SK-N-SH treated with all-trans-retinoic acid at 6 μM for 48 hours (cell line): ENCODE data around the gene COL26A1.

Experiments used
- ATAC-seq: fragments of 200-7000 bp; cut with Tn5 transposase; 3 replicates; pipeline ENCODE4 v1.9.1; 2020; ENCODE audit warnings: mild to moderate bottlenecking, moderate library complexity
- BACH2 ChIP-seq: fragments of 250-450 bp; sonication (Bioruptor Pico); IDR thresholded peaks from 2 replicates; pipeline ENCODE4 v1.9.0; 2021; ENCODE audit warnings: mild to moderate bottlenecking, borderline replicate concordance
- CSDC2 ChIP-seq: fragments of 250-450 bp; sonication (Bioruptor Pico); IDR thresholded peaks from 2 replicates; pipeline ENCODE4 v1.5.0; 2020; ENCODE audit warnings: mild to moderate bottlenecking, moderate library complexity
- ESRRG ChIP-seq: fragments of 250-450 bp; sonication (Bioruptor Pico); IDR thresholded peaks from 2 replicates; pipeline ENCODE4 v1.6.1; 2021; ENCODE audit warnings: mild to moderate bottlenecking
- GLIS3 ChIP-seq: fragments of 250-450 bp; sonication (Bioruptor Pico); IDR thresholded peaks from 2 replicates; pipeline ENCODE4 v1.5.0; 2020; ENCODE audit warnings: mild to moderate bottlenecking, moderate library complexity
- ISL1 ChIP-seq: fragments of 250-450 bp; sonication (Bioruptor Pico); IDR thresholded peaks from 2 replicates; pipeline ENCODE4 v2.1.2; 2022; ENCODE audit warnings: mild to moderate bottlenecking, moderate library complexity
- OSR1 ChIP-seq: fragments of 250-450 bp; sonication (Bioruptor Pico); IDR thresholded peaks from 2 replicates; pipeline ENCODE4 v1.8.0; 2022; ENCODE audit warnings: moderate library complexity, mild to moderate bottlenecking, inconsistent platforms
- PATZ1 ChIP-seq: fragments of 250-450 bp; sonication (Bioruptor Pico); IDR thresholded peaks from 2 replicates; pipeline ENCODE4 v1.8.0; 2020; ENCODE audit warnings: mild to moderate bottlenecking, moderate library complexity, borderline replicate concordance
- PPARA ChIP-seq: fragments of 250-450 bp; sonication (Bioruptor Pico); IDR thresholded peaks from 2 replicates; pipeline ENCODE4 v1.5.0; 2020; ENCODE audit warnings: mild to moderate bottlenecking, borderline replicate concordance
- RARB ChIP-seq: fragments of 250-450 bp; sonication (Bioruptor Pico); IDR thresholded peaks from 2 replicates; pipeline ENCODE4 v1.8.0; 2021; ENCODE audit warnings: mild to moderate bottlenecking, moderate library complexity
- SNAI2 ChIP-seq: fragments of 250-450 bp; sonication (Bioruptor Pico); IDR thresholded peaks from 2 replicates; pipeline ENCODE4 v1.5.0; 2020; ENCODE audit warnings: mild to moderate bottlenecking, moderate library complexity
- TCF4 ChIP-seq: fragments of 250-450 bp; sonication (Bioruptor Pico); IDR thresholded peaks from 2 replicates; pipeline ENCODE4 v1.8.0; 2021; ENCODE audit warnings: mild to moderate bottlenecking, moderate library complexity, borderline replicate concordance
- TOX ChIP-seq: fragments of 250-450 bp; sonication (Bioruptor Pico); IDR thresholded peaks from 2 replicates; pipeline ENCODE4 v1.8.0; 2021; ENCODE audit warnings: mild to moderate bottlenecking, moderate library complexity, borderline replicate concordance
- ZC3H10 ChIP-seq: fragments of 250-450 bp; sonication (Bioruptor Pico); IDR thresholded peaks from 2 replicates; pipeline ENCODE4 v1.5.1; 2021; ENCODE audit warnings: mild to moderate bottlenecking, moderate library complexity
- ZFP3 ChIP-seq: fragments of 250-450 bp; sonication (Bioruptor Pico); IDR thresholded peaks from 2 replicates; pipeline ENCODE4 v1.5.0; 2020; ENCODE audit warnings: mild to moderate bottlenecking, moderate library complexity
- ZFP30 ChIP-seq: fragments of 450-650 bp; formaldehyde crosslinking; IDR thresholded peaks from 2 replicates; pipeline ENCODE4 v1.5.0; 2022; ENCODE audit warnings: mild to moderate bottlenecking, moderate library complexity
- ZNF70 ChIP-seq: fragments of 450-650 bp; formaldehyde crosslinking; IDR thresholded peaks from 2 replicates; pipeline ENCODE4 v1.5.0; 2020; ENCODE audit warnings: mild to moderate bottlenecking, moderate library complexity
- ZNF8 ChIP-seq: fragments of 450-650 bp; formaldehyde crosslinking; IDR thresholded peaks from 2 replicates; pipeline ENCODE4 v1.5.0; 2020; ENCODE audit warnings: mild to moderate bottlenecking, moderate library complexity
- TF ChIP-seq, protein P1 (sequence below): fragments of 250-450 bp; sonication (Bioruptor Pico); IDR thresholded peaks from 2 replicates; pipeline ENCODE4 v1.8.0; 2021; ENCODE audit warnings: low read depth, mild to moderate bottlenecking, moderate library complexity, borderline replicate concordance
- TF ChIP-seq, protein P2 (sequence below): fragments of 250-450 bp; sonication (Bioruptor Pico); IDR thresholded peaks from 2 replicates; pipeline ENCODE4 v1.5.1; 2020; ENCODE audit warnings: low read depth, mild to moderate bottlenecking, moderate library complexity

COL26A1 gene

GRCh38 chr7:101494602-101495329 is 132.1 kb downstream of the COL26A1 start:
- TF ChIP-seq ZFP3 (CRISPR knock-in tag): no peak
- TF ChIP-seq, protein P1, sequence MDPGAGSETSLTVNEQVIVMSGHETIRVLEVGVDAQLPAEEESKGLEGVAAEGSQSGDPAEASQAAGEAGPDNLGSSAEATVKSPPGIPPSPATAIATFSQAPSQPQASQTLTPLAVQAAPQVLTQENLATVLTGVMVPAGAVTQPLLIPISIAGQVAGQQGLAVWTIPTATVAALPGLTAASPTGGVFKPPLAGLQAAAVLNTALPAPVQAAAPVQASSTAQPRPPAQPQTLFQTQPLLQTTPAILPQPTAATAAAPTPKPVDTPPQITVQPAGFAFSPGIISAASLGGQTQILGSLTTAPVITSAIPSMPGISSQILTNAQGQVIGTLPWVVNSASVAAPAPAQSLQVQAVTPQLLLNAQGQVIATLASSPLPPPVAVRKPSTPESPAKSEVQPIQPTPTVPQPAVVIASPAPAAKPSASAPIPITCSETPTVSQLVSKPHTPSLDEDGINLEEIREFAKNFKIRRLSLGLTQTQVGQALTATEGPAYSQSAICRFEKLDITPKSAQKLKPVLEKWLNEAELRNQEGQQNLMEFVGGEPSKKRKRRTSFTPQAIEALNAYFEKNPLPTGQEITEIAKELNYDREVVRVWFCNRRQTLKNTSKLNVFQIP (CRISPR knock-in tag): no peak
- no peak; the same call in 2 of the 3 replicates for ATAC-seq

DNA sequence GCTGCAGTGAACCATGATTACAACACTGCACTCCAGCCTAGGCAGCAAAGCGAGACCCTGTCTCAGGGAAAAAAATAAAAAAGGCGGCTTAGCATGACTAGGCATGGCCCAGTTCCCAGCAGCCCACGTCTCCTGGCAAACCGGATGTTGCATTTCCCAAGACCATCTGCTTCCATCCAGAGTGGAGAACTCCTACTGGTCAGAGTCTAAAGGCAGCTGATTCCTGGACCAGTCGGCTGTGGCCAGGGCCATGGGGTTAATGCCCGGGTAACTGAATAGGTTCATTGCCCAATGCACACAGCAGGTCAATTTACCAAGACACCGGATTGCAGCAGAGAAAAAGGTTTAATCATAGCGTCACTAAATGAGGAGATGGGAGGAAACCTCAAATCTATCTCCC is 133.3 kb downstream of the COL26A1 start:
- no peak for ATAC-seq
- TF ChIP-seq ZC3H10 (CRISPR knock-in tag) (no peak), TOX (CRISPR knock-in tag) (no peak), CSDC2 (CRISPR knock-in tag) (no peak), TCF4 (CRISPR knock-in tag) (no peak), PPARA (no peak), SNAI2 (CRISPR knock-in tag) (no peak), ISL1 (CRISPR knock-in tag) (no peak), BACH2 (CRISPR knock-in tag) (no peak), ZFP30 (CRISPR knock-in tag) (no peak), ZFP3 (CRISPR knock-in tag) (no peak), ZNF8 (CRISPR knock-in tag) (no peak), OSR1 (CRISPR knock-in tag) (no peak), PATZ1 (no peak), RARB (CRISPR knock-in tag) (no peak), ZNF70 (CRISPR knock-in tag) (no peak), ESRRG (CRISPR knock-in tag) (no peak), GLIS3 (CRISPR knock-in tag) (no peak)
- TF ChIP-seq, protein P1 (CRISPR knock-in tag): no peak
- TF ChIP-seq, protein P2, sequence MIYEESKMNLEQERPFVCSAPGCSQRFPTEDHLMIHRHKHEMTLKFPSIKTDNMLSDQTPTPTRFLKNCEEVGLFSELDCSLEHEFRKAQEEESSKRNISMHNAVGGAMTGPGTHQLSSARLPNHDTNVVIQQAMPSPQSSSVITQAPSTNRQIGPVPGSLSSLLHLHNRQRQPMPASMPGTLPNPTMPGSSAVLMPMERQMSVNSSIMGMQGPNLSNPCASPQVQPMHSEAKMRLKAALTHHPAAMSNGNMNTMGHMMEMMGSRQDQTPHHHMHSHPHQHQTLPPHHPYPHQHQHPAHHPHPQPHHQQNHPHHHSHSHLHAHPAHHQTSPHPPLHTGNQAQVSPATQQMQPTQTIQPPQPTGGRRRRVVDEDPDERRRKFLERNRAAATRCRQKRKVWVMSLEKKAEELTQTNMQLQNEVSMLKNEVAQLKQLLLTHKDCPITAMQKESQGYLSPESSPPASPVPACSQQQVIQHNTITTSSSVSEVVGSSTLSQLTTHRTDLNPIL (CRISPR knock-in tag): no peak

GRCh38 chr7:101501351-101501750 is 138.7 kb downstream of the COL26A1 start:
- TF ChIP-seq BACH2 (CRISPR knock-in tag): no peak
- TF ChIP-seq, protein P1 (CRISPR knock-in tag): no peak
- no peak for TF ChIP-seq TCF4 (CRISPR knock-in tag)
- TF ChIP-seq ESRRG (CRISPR knock-in tag): no peak
- TF ChIP-seq, protein P2 (CRISPR knock-in tag): no peak
- no peak for TF ChIP-seq ZFP3 (CRISPR knock-in tag)
- ATAC-seq: no peak
